HUES6 (cell line): ENCODE measurements around the gene LAD1.

Source experiments
- H3K27ac ChIP-seq: 2 replicates; pipeline ENCODE4 v1.7.0; 2013; ENCODE audit warnings: low read depth, mild to moderate bottlenecking, low read length, inconsistent platforms
- H3K27me3 ChIP-seq: 2 replicates; pipeline ENCODE4 v1.6.1; 2013; ENCODE audit warnings: low read length; ENCODE audit not compliant: control insufficient read depth, insufficient read depth
- H3K36me3 ChIP-seq: 2 replicates; pipeline ENCODE4 v1.6.1; 2013; ENCODE audit warnings: low read length; ENCODE audit not compliant: control insufficient read depth, insufficient read depth
- H3K4me1 ChIP-seq: 2 replicates; pipeline ENCODE4 v1.6.1; 2013; ENCODE audit warnings: low read length; ENCODE audit not compliant: control insufficient read depth, insufficient read depth
- H3K4me3 ChIP-seq: 2 replicates; pipeline ENCODE4 v1.5.1; 2013; ENCODE audit warnings: low read depth, low read length
- H3K9ac ChIP-seq: one replicate; pipeline ENCODE4 v1.6.1; 2013; ENCODE audit warnings: mild to moderate bottlenecking, low read length
- H3K9me3 ChIP-seq: 2 replicates; pipeline ENCODE4 v1.6.1; 2013; ENCODE audit warnings: low read depth, low read length; ENCODE audit not compliant: control insufficient read depth, insufficient read depth

The LAD1 gene

DNA sequence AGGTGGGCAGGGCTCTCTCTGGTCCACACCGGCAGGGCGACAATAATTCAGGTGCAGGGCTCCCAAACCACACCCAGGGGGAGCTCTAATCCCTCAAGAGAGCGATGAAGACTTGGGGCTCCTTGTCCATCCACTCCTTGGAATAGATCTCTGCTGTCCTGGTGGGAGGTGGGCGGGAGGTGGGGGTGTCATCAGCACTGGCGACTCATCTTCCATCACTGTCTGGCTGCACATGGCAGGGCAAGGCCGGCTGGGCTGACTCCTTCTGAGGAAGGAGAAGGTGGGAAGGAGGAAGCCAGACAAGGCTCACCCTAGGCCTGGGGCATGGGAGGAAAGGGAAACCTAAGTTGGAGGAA lies 50.9 kb downstream of the LAD1 start:
- no peaks in the 10 kb centered on the region for H3K9me3 ChIP-seq
- H3K4me3 ChIP-seq: no peak overlapping the region
- no peaks in the 10 kb centered on the region for H3K27me3 ChIP-seq
- H3K9ac ChIP-seq: no peak overlapping the region
- H3K4me1 ChIP-seq: peaks cover 30% of the 10 kb centered on the region
- H3K27ac ChIP-seq: no peak overlapping the region
- no peaks in the 10 kb centered on the region for H3K36me3 ChIP-seq

DNA sequence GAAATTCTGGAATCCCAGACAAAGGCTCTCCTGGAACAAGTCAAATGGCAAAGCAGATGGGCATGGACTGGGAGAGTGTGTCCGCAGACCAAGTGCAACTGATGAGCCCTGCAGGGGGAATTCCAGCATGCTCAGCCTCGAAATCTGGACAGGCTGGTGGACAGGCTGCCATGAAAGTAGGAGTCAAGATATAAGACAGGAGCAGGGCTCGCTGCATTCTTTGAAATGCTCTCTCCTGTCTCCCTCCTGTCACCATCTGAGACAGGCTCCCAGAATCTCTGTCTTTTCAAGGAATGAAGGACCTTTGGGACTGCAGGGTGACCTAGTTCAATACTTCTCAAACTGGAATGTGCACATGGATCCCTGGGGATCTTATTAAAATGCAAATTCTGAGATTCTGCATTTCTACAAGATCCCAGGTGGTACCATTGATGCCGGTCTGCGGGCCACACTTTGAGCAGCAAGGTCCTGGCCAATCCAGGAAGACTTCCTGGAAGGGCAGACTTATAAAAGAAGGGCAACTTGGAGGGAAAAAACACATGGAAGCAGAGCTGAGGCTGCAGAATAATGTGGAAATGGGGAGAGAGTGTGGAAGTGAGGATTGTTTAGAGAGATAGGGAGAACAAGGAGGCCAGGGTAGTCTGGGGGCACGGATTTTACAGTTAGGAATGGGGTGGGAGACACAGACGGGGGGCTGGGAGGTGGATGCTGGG lies 51.5 kb downstream of the LAD1 start:
- H3K27ac ChIP-seq: no peak overlapping the region
- H3K9me3 ChIP-seq: no peaks in the 10 kb centered on the region
- H3K4me3 ChIP-seq: no peak overlapping the region

DNA sequence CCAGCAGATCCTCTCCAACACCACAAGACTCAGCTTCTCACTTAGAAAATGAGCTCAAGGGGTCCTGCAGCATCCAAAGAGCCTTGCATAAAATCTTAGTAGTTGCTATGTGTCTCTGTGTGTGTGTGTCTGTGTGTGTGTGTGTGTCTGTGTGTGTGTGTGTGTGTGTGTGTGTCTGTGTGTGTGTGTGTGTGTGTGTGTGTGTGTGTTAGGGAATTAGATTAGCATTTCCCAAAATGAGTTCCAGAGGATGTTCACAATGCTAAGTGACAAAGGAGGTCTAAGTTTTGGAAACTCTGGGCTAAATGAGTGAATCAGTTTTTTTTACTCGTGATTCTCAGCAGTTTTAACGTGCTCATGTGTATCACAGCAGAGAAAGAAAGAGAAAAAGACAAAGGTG lies 52.1 kb downstream of the LAD1 start:
- Histone ChIP-seq H3K4me1 (peaks cover 26% of the 10 kb centered on the region), H3K36me3 (no peaks in the 10 kb centered on the region), H3K27me3 (no peaks in the 10 kb centered on the region; the same call in 1 of the 2 replicates), H3K9ac (no peak overlapping the region), H3K9me3 (peaks cover 4% of the 10 kb centered on the region), H3K27ac (no peak overlapping the region), H3K4me3 (no peak overlapping the region)

More for the DNA sequence above, 51.5 kb downstream of the LAD1 start:
- no peaks in the 10 kb centered on the region for H3K27me3 ChIP-seq
- peaks cover 26% of the 10 kb centered on the region for H3K4me1 ChIP-seq
- no peaks in the 10 kb centered on the region for H3K36me3 ChIP-seq
- no peak overlapping the region for H3K9ac ChIP-seq

DNA sequence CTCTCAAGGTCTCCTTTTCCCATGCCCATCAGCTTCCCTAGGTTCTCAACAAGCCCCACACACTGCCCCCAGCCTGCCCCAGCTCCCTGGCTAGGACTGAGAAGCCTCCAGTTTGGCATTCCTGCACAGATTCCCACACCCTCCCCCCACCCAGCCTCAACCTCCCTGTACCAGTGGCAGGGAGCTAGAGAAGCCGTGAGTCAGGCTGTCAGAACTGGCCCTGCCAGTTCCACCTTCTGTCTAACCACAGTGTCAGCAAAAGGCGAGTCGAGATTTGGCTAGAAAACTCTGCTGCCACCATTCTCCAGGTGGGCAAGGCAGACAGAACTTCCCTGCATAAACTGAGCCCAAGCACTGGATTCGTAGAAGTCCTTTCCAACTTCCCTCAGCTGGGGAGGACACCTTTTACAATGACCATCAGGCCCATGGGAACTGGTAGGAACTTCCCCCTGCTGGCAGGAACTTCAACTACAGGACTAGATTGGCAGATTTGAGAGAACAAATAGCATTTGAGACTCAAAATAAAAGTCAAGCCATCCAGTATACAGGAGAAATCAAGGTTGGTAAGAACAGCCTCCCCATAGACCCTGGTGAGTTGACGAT lies 52.7 kb downstream of the LAD1 start:
- no peak overlapping the region for H3K27ac ChIP-seq
- no peak overlapping the region for H3K9ac ChIP-seq
- H3K9me3 ChIP-seq: peaks cover 7% of the 10 kb centered on the region
- H3K27me3 ChIP-seq: no peaks in the 10 kb centered on the region; the same call in 1 of the 2 replicates
- H3K36me3 ChIP-seq: no peaks in the 10 kb centered on the region
- no peak overlapping the region for H3K4me3 ChIP-seq
- H3K4me1 ChIP-seq: peaks cover 26% of the 10 kb centered on the region

DNA sequence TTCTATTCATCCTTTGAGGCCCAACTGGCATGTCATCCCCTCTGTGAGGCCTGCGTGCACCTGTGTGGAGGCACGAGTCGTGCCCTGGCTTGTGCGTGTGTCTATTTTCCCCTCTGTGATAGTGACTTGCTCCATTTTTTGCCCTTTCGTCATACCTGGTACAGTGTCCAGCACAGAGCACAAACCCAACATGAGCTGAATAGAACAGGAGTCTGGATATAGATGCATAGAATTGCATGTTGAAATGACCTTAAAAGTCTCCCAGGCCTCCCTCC lies 54.1 kb downstream of the LAD1 start:
- peaks cover 15% of the 10 kb centered on the region for H3K9me3 ChIP-seq

DNA sequence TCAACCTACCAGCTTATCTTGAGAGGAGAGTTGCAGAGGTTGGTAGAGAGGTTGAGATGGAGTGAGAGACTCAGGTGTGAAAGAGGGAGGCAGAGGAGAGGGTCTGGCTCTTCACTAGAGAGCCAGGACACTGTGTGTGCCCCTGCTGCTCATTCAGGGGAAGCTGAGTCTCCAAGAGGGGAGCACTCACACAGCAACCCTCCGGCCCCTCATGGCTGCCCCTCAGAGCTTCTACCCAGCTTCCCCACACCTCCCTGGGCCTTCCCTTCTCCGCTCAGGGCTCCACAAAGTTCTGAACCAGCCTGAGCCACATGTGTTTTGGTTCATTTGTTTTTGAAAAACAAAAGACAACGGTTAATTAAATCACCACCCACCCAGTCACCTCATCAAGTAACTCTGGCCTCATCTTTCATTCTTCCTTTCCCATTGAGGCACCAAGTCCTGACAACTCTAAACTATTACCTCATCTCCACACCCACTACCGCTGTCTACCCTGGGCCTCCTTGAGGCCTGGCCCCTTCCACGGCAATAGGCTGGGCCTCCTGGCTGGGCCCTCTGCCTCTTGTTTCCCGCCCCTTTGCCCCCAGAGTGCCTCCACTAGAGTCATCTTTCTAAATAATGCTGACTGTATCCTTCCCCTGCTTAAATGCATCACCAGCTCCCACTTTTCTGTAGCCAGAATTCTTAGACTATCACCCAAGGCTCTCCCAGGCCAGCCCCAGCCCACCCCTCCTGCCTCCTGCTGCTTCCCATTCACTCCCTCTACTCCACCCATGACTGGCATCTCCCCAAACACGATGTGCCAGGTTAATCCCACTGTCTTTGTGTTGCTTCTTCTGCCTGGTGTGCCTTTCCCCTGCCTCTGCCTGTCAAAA lies 54.7 kb downstream of the LAD1 start:
- no peak overlapping the region for H3K4me3 ChIP-seq
- H3K27ac ChIP-seq: no peak overlapping the region
- no peaks in the 10 kb centered on the region; the same call in 1 of the 2 replicates for H3K27me3 ChIP-seq
- peaks cover 26% of the 10 kb centered on the region for H3K4me1 ChIP-seq
- no peak overlapping the region for H3K9ac ChIP-seq
- H3K9me3 ChIP-seq: peaks cover 15% of the 10 kb centered on the region
- H3K36me3 ChIP-seq: no peaks in the 10 kb centered on the region

More for the DNA sequence above, 54.1 kb downstream of the LAD1 start:
- Histone ChIP-seq H3K9ac (no peak overlapping the region), H3K27ac (no peak overlapping the region), H3K27me3 (no peaks in the 10 kb centered on the region; the same call in 1 of the 2 replicates), H3K36me3 (no peaks in the 10 kb centered on the region), H3K4me3 (no peak overlapping the region), H3K4me1 (peaks cover 26% of the 10 kb centered on the region)

DNA sequence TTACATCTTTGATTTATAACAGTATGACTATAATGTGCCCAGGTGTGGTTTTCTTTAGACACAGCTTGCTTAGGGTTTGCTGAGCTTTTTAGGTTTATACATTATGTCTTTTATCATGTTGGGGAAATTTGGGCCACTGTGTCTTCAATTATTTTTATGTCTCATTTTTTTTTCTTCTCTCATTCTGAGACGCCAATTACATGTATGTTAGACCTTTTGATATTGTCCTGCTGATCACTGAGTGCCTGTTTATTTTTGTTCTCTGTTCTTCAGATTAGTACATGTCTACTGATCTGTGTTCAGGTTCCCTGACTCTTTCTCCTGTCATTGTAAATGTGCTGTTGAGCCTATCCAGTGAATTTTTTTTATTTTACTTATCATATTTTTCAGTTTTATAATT lies 57.7 kb downstream of the LAD1 start:
- Histone ChIP-seq H3K4me1 (peaks cover 7% of the 10 kb centered on the region; the same call in 1 of the 2 replicates), H3K9me3 (peaks cover 15% of the 10 kb centered on the region), H3K9ac (no peak overlapping the region), H3K27me3 (no peaks in the 10 kb centered on the region; the same call in 1 of the 2 replicates), H3K4me3 (no peak overlapping the region), H3K27ac (no peak overlapping the region), H3K36me3 (no peaks in the 10 kb centered on the region)

DNA sequence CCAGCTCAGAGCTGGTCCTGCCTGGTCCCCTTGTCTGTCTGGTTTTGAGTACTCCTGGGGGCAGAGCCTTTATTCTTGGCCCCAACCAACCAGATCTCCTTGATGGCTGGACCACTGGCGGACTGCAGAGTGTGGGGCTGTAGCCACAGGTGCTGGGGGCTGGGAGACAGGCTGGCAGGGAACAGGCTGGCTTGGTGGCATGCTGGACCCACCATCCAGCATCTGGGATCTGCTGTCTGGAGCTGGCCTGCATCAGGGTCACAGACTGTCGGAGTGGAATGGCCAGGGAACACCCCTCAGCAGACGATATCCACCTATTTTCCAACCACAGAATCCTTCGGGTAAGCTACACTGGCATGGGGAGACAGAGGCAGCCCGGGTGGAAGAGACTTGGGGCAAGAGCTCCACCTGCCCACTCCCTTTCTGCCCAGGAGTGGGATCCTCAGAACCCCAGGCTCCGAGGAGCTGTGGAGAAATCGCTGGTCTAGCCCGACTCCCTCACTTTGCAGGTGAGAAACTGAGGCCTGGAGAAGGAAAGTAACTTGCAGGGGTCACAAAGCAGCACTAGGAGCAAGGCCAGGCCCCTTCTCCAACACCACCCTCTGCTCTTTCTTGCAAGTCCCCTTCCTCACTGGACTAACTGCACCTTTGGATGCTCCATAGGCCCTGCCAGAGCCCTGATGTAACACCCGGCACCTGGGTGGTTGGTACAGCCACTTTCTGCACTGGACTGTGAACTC lies 62.2 kb downstream of the LAD1 start:
- no peaks in the 10 kb centered on the region for H3K36me3 ChIP-seq
- H3K4me3 ChIP-seq: no peak overlapping the region
- no peaks in the 10 kb centered on the region for H3K4me1 ChIP-seq
- peaks cover 10% of the 10 kb centered on the region for H3K9me3 ChIP-seq
- H3K9ac ChIP-seq: no peak overlapping the region
- H3K27ac ChIP-seq: no peak overlapping the region
- H3K27me3 ChIP-seq: no peaks in the 10 kb centered on the region

DNA sequence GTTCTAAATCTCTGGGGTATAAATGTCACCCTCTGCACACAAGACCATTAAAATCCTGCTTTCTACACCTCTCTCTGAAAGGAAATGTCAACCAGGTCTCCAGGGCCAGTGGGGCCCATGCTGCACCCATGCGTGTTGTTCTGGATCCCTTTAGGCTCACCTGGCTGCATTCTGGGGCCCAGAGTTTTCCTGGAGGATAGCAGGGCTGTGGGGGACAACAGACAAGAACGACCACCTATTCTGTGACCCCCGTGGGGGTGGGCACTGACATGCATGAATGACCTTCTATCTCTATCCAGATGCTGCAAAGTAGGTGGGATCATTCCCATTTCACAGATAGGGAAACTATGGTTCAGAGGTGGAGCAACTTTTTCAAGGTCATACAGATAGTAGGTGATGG lies 63.2 kb downstream of the LAD1 start:
- no peak overlapping the region for H3K27ac ChIP-seq
- no peaks in the 10 kb centered on the region for H3K27me3 ChIP-seq

DNA sequence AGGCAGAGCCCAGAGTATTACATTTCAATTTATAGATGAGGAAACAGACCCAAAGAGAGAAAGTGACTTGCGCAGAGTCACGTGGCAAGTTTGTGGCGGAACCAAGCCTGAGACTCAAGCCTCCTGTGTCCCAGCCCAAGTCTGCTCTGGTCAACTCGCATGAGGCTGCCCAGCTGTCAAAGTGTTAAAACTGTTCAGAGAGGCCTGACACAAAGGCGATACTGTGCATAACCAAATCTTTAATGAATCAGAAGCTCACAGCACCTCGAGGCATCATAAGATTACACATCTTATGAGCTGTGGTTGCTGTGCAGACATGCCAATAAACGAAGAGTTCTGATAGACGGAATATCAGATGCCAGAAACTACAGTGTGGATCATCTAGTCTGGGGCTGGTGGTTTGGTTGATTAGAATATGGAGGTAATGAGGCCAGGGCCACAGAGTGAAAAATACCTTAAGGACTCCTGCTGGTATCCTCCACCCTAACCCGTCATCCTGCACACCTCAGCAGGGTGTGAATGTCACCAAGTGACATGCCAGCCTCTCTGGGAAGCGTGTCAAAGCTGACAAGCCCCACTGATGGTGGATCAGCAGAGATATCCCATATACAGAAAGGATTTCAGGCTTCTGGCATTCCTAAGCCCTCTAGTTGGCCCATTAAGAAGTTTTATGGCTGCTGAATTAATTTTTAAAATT lies 63.8 kb downstream of the LAD1 start:
- no peaks in the 10 kb centered on the region for H3K9me3 ChIP-seq
- no peak overlapping the region for H3K9ac ChIP-seq
- no peak overlapping the region for H3K27ac ChIP-seq
- no peak overlapping the region for H3K4me3 ChIP-seq
- no peaks in the 10 kb centered on the region for H3K4me1 ChIP-seq
- no peaks in the 10 kb centered on the region for H3K27me3 ChIP-seq
- H3K36me3 ChIP-seq: no peaks in the 10 kb centered on the region

More for the DNA sequence above, 63.2 kb downstream of the LAD1 start:
- Histone ChIP-seq H3K36me3 (no peaks in the 10 kb centered on the region), H3K9ac (no peak overlapping the region), H3K4me1 (no peaks in the 10 kb centered on the region), H3K4me3 (no peak overlapping the region), H3K9me3 (0 out of 2 replicates have a peak, but pooled peaks cover 2% of the 10 kb centered on the region)
